ENCODE measurements around the gene BORCS8. TPM values are rescaled to one million over a fixed set of nuclear protein-coding genes. Genes with fewer than 3 reads are reported as not detected.
A peak's percentile ranks its signal among the peaks of the same experiment; 100 is the strongest.

The BORCS8 gene
- total RNA-seq, 4 donors from 2014 or later = 17.2 to 32.2 (median 22.1) TPM

DNA sequence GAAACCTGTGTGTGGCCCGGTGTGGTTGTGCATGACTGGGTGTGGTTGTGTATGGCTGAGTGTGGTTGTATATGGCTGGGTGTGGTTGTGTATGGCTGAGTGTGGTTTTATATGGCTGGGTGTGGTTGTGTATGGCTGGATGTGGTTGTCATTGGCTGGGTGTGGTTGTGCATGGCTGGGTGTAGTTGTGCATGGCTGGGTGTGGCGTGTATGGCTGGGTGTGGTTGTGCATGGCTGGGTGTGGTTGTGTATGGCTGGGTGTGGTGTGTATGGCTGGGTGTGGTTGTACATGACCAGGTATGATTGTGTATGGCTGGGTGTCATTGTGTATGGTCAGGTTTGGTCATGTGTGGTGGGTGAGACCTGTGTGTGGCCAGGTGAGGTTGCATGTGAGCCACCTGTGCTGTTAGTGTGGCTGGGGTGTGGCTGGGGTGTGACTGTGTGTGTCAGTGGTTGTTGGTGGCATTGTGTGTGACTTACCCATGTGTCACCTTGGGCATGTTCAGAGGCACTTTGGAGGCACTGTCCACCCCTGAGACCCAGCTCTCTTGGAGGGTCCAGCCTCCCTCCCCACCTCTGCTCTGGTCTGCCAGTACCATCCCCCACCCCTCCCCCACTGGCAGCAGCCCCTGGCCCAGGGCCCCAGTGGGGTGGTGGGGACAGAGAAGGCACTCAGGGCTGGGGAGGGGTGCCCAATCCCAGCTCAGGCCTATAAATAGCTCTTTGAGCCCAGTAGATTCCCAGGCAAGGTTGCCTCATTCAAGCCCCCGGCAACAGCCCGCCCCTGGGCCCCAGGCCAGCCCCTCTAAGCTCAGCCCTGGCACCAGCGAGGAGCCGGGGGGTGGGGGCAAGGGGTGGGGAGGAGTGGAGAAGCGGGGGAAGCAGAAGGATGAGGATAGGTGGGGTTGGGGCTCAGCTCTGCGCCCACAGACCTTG is 16.0 kb upstream of the BORCS8 start:
- DNase-seq = no peak
- TF ChIP-seq CTCF (IDR thresholded peaks at IDR 0.05) = no peak
- TF ChIP-seq POLR2A (IDR thresholded peaks at IDR 0.05) = no peak
- peak overlapping the region in 1 of 4 donors; percentile 52 for H3K27ac ChIP-seq
- H3K36me3 ChIP-seq = no peaks in the 10 kb centered on the region
- H3K4me3 ChIP-seq = no peak overlapping the region
- peaks cover 0 to under 1% (median 0%) of the 10 kb centered on the region in 4 donors for H3K4me1 ChIP-seq
- no peaks in the 10 kb centered on the region for H3K9me3 ChIP-seq
- H3K27me3 ChIP-seq = peaks cover 0 to 20% of the 10 kb centered on the region in 2 donors

DNA sequence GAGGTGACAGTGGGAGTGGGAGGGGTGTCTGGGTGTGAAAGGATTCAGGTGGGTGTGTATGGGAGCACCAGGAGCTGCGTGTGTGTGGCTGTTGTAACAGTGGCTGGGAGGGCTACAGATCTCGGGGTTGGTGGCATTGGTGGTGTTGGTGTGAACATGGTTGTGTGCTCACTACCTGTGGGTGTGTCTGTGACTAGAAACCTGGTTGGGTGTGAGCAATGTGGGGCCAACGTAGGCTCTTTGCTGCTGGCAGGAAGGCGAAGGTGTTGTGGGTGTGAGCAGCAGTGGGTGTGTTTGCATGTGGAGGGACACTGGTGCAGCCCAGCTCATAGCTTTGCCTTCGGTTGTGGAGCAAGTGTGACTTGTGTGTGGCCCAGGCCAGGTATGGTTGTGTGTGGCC is 15.0 kb upstream of the BORCS8 start:
- H3K4me1 ChIP-seq = peaks cover 0 to 10% (median 5%) of the 10 kb centered on the region in 4 donors
- H3K9me3 ChIP-seq = no peaks in the 10 kb centered on the region
- H3K36me3 ChIP-seq = no peaks in the 10 kb centered on the region
- TF ChIP-seq CTCF (IDR thresholded peaks at IDR 0.05) = no peak
- no peak for TF ChIP-seq POLR2A (IDR thresholded peaks at IDR 0.05)
- H3K27me3 ChIP-seq = peaks cover 0 to 10% of the 10 kb centered on the region in 2 donors
- H3K4me3 ChIP-seq = no peak overlapping the region
- DNase-seq = no peak
- H3K27ac ChIP-seq = no peak overlapping the region

- Histone ChIP-seq H3K9me3 (no peaks in the 10 kb centered on the region), H3K27me3 (no peaks in the 10 kb centered on the region), H3K27ac (no peak overlapping the region), H3K4me3 (no peak overlapping the region), H3K4me1 (peaks cover 0 to 12% (median 5%) of the 10 kb centered on the region in 4 donors), H3K36me3 (peaks cover 0 to 4% (median 0%) of the 10 kb centered on the region in 3 donors)
- DNase-seq = no peak
- no peak for TF ChIP-seq CTCF (IDR thresholded peaks at IDR 0.05)
- no peak for TF ChIP-seq POLR2A (IDR thresholded peaks at IDR 0.05)
These were observed 13.8 kb upstream of the BORCS8 start for GRCh38 chr19:19205416-19206410.

DNA sequence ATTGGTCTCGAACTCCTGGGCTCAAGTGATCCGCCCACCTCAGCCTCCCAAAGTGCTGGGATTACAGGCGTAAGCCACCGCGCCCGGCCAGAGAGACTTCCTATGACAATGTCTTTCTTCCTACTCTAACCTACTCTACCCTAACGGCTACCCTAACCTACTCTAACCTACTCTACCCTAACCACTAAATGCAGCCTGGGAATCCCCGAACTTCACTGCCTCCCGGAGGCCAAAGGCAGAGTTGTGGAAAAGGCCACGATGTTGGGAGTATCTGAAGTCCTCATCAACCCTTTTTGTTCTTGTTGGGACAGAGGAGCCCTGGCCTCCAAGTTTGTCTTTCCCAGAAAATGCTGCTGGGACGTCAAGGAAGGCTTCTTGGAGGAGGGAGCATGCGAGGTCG is 12.2 kb upstream of the BORCS8 start:
- Histone ChIP-seq H3K27ac (no peak overlapping the region), H3K4me1 (peaks cover 0 to 12% (median 5%) of the 10 kb centered on the region in 4 donors), H3K9me3 (no peaks in the 10 kb centered on the region), H3K4me3 (no peak overlapping the region), H3K36me3 (peaks cover 0 to 11% (median 0%) of the 10 kb centered on the region in 3 donors), H3K27me3 (no peaks in the 10 kb centered on the region)
- TF ChIP-seq CTCF (IDR thresholded peaks at IDR 0.05) = no peak
- TF ChIP-seq POLR2A (IDR thresholded peaks at IDR 0.05) = no peak
- DNase-seq = no peak

Data from Peyer's patch (tissue), 4 donors.